Measurements from ENCODE around the gene TNIK.

Gene TNIK

DNA sequence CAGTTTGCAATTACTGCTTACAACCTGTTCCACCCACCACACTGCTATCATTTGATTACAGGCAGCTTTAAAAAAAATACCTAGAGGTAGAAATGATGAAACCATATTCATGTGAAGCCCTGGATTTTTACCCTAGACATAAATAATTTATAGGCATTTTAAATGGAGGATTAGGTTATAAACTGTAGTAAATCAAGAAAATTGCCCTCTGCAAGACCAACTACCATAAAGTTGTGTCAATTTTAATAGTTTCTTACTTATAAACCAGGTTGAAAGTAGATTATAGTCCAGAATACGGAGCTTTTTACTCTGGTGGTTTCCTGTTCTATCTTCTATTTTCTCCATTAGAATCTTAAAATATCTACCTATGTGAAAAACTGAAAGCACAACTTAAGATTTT is 13.9 kb downstream of the TNIK start:
- Histone ChIP-seq H3K4me1 (peaks cover 6% of the 10 kb centered on the region), H3K4me3 (ENCODE audit: low read depth, low read length) (no peak overlapping the region), H3K36me3 (ENCODE audit: control insufficient read depth, insufficient read depth, low read length) (no peaks in the 10 kb centered on the region), H3K27me3 (ENCODE audit: control insufficient read depth, insufficient read depth, low read length) (no peaks in the 10 kb centered on the region), H3K9ac (no peak overlapping the region), H2AFZ (no peak overlapping the region), H3K27ac (no peak overlapping the region), H3K9me3 (ENCODE audit: control insufficient read depth, low read length) (no peaks in the 10 kb centered on the region), H3K79me2 (peaks cover 9% of the 10 kb centered on the region), H3K4me2 (ENCODE audit: low read length) (no peak overlapping the region)
- no peak for TF ChIP-seq CTCF (IDR thresholded peaks at IDR 0.05)

- TF ChIP-seq CTCF (IDR thresholded peaks at IDR 0.05), result no peak
- no peaks in the 10 kb centered on the region for H3K36me3 ChIP-seq (ENCODE audit: control insufficient read depth, insufficient read depth, low read length)
- no peak overlapping the region for H3K27ac ChIP-seq
Measured at GRCh38 chr3:171445620-171446204, 14.5 kb downstream of the TNIK start.

GRCh38 chr3:171444001-171444690 is 16.1 kb downstream of the TNIK start:
- Histone ChIP-seq H2AFZ (no peak overlapping the region), H3K9ac (no peak overlapping the region), H3K4me1 (peaks cover 6% of the 10 kb centered on the region), H3K4me3 (ENCODE audit: low read depth, low read length) (no peak overlapping the region), H3K9me3 (ENCODE audit: control insufficient read depth, low read length) (no peaks in the 10 kb centered on the region), H3K36me3 (ENCODE audit: control insufficient read depth, insufficient read depth, low read length) (no peaks in the 10 kb centered on the region), H3K79me2 (peaks cover 9% of the 10 kb centered on the region), H3K27me3 (ENCODE audit: control insufficient read depth, insufficient read depth, low read length) (no peaks in the 10 kb centered on the region), H3K27ac (no peak overlapping the region), H3K4me2 (ENCODE audit: low read length) (no peak overlapping the region)
- TF ChIP-seq CTCF (IDR thresholded peaks at IDR 0.05), result no peak

More at GRCh38 chr3:171445620-171446204, 14.5 kb downstream of the TNIK start:
- Histone ChIP-seq H2AFZ (no peak overlapping the region), H3K79me2 (peaks cover 9% of the 10 kb centered on the region), H3K4me2 (ENCODE audit: low read length) (no peak overlapping the region), H3K4me3 (ENCODE audit: low read depth, low read length) (no peak overlapping the region), H3K4me1 (peaks cover 6% of the 10 kb centered on the region), H3K27me3 (ENCODE audit: control insufficient read depth, insufficient read depth, low read length) (no peaks in the 10 kb centered on the region), H3K9me3 (ENCODE audit: control insufficient read depth, low read length) (no peaks in the 10 kb centered on the region), H3K9ac (no peak overlapping the region)

- H3K4me3 ChIP-seq (ENCODE audit: low read depth, low read length), result no peak overlapping the region
- H3K4me1 ChIP-seq, result peaks cover 6% of the 10 kb centered on the region
- no peaks in the 10 kb centered on the region for H3K9me3 ChIP-seq (ENCODE audit: control insufficient read depth, low read length)
- no peak overlapping the region for H3K9ac ChIP-seq
- H3K36me3 ChIP-seq (ENCODE audit: control insufficient read depth, insufficient read depth, low read length), result no peaks in the 10 kb centered on the region
- TF ChIP-seq CTCF (IDR thresholded peaks at IDR 0.05), result no peak
- H3K79me2 ChIP-seq, result peaks cover 9% of the 10 kb centered on the region
- no peak overlapping the region for H3K27ac ChIP-seq
- H3K4me2 ChIP-seq (ENCODE audit: low read length), result no peak overlapping the region
- H2AFZ ChIP-seq, result no peak overlapping the region
- no peaks in the 10 kb centered on the region for H3K27me3 ChIP-seq (ENCODE audit: control insufficient read depth, insufficient read depth, low read length)
Measured at GRCh38 chr3:171443211-171443957, 16.8 kb downstream of the TNIK start.
